NCI-H748 (cell line): ENCODE measurements around the gene HEATR5A.
"Not testable (repeated sequence)": the region's sequence is repeated elsewhere in the genome, so short reads cannot be mapped to it uniquely, and the experiment has no call there.

ENCODE experiments used
- DNase-seq: peaks from one replicate; lab custom pipeline; 2025; ENCODE audit not compliant: unreplicated experiment; lab: John Stamatoyannopoulos, UW

The HEATR5A gene

GRCh38 chr14:31261859-31262731 lies 158.3 kb downstream of the HEATR5A start:
- DNase-seq: no peak

DNA sequence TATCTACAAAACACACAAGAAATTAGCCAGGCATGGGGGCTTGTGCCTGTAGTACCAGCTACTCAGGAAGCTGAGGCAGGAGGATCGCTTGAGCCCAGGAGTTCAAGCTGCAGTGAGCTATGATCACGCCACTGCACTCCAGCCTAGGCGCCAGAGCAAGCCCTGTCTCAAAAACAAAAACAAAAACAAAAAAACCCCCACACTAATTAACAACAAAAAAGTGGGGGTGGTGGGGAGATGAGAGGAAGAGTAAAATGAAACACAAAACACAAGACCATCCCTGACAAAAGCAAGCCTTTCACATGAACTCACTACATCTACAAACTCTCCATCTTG lies 158.9 kb downstream of the HEATR5A start:
- DNase-seq: no peak

- DNase-seq: not testable (repeated sequence)
Measured at GRCh38 chr14:31259040-31259435, 161.3 kb downstream of the HEATR5A start.

DNA sequence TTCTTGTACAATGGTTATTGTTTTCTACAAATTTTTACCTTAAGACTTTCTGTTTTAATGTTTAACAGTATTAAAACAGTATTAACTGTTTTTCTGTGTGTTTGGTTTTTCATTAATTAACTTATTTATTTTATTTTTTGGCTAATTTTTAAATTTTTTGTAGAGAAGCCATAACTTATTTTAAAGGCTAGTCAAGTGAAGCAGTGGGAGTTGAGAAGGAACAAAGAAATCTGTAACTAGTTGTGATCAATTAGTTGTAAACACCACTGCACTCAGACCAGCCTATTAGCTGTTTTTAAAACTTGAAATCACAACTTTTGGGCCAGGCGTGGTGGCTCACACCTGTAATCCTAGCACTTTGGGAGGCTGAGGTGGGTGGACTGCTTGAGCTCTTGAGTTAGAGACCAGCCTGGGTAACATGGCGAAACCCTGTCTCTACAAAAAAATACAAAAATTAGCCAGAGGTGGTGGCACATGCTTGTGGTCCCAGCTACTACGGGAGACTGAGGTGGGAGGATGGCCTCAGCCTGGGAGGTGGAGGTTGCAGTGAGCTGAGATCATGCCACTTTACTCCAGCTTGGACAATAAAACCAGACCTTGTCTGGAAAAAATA lies 161.8 kb downstream of the HEATR5A start:
- DNase-seq: no peak

- not testable (repeated sequence) for DNase-seq
Measured at GRCh38 chr14:31257554-31258426, 162.6 kb downstream of the HEATR5A start.

- no peak for DNase-seq
Measured at GRCh38 chr14:31257244-31257553, 163.2 kb downstream of the HEATR5A start.

DNA sequence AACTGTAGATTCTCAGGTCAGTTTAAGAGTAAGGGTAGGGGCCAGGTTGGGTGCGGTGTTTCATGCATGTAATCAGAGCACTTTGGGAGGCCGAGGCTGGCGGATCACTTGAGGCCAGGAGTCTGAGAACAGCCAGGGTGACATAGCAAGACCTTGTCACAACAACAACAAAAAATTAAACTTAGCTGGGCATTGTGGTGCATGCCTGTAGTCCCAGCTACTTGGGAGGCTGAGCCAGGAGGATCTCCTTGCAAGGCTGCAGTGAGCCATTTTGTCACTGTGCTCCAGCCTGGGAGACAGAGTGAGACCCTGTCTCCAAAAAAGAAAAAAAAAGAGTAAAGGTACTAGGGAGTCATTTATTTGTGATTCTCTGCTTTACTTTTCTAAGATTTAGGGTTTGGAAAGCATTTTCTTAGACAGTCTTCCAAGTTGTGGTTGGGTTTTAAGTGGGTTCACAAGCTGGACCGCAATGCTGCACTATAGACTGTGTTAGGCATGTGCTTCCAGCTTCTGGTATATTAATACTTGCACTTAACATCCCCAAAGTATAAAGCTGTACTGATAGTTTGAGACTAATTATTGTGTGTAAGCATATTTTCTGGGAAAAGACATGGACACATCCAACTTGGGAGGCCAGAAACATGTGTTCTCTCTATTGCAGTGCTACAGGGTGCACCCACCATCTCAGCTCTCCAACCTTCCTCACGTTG lies 163.7 kb downstream of the HEATR5A start:
- no peak for DNase-seq

DNA sequence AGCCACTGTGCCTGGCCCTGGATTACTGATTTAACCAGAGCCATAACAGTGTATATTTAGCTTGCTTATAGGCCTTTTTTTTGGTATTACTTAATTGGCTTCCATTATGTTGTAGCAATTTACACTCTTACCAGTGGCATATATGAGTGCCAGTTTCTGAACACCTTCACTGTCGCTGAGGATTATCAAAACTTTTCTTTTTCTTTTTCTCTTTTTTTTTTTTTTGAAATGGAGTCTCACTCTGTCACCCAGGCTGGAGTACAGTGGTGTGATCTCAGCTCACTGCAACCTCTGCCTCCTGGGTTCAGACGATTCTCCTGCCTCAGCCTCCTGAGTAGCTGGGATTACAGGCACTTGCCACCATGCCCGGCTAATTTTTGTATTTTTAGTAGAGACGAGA lies 164.4 kb downstream of the HEATR5A start:
- not testable (repeated sequence) for DNase-seq

GRCh38 chr14:31255286-31255685 lies 165.1 kb downstream of the HEATR5A start:
- no peak for DNase-seq

GRCh38 chr14:31253746-31254471 lies 166.4 kb downstream of the HEATR5A start:
- no peak for DNase-seq

DNA sequence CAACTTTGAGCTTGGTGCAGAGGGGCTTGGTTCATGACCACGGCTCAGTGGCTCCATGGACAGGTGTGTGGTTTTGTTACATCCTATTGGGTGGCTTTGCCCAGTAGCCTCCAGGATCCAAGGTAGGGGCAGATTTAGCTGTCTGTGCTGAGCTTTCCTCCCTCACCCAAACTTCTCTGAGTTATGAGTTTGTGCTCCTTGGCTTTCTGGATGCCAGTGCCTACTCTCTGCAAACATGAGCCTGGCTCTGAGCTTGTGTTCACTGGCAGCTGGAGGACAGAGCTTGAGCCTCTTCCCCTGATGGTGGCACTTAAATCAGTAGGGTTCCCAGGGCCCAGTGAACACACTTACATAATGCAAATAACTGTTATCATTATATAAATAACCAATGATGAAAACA lies 167.5 kb downstream of the HEATR5A start:
- no peak for DNase-seq

GRCh38 chr14:31251028-31251958 lies 169.1 kb downstream of the HEATR5A start:
- DNase-seq: no peak

- no peak for DNase-seq
Measured at GRCh38 chr14:31244626-31245025, 175.7 kb downstream of the HEATR5A start.

- DNase-seq: no peak
Measured at GRCh38 chr14:31243860-31244259, 176.5 kb downstream of the HEATR5A start.

DNA sequence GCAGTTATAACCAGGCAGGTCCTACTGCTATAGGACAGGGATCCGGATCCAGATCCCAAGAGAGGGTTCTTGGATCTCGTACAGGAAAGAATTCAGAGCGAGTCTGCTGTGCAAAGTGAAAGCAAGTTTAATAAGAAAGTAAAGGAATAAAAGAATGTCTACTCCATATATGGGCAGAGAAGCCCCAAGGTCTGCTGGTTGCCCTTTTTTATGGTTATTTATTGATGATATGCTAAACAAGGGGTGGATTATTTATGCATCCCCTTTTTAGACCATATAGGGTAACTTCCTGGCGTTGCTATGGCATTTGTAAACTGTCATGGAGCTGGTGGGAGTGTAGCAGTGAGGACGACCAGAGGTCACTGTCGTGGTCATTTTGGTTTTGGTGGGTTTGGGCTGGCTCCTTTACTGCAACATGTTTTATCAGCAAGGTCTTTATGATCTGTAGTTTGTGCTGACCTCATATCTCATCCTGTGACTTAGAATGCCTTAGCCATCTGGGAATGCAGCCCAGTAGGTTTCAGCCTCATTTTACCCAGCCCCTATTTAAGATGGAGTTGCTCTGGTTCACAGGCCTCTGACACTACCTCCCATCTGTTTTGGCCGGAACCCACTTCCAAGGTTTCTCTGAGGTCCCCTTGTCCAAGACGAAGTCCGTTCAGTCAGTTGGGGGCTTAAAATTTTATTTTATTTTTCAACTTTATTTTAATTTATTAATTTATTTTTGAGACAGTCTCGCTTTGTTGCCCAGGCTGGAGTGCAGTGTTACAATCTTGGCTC lies 178.0 kb downstream of the HEATR5A start:
- not testable (repeated sequence) for DNase-seq
